ENCODE results near the gene CHKB.
"Not testable (repeated sequence)": the region's sequence is repeated elsewhere in the genome, so short reads cannot be mapped to it uniquely, and the experiment has no call there.

The CHKB gene

GRCh38 chr22:50610041-50610451, 27.4 kb upstream of the CHKB start:
- Histone ChIP-seq H3K4me3 (ENCODE audit: low read depth, low read length) (no peak overlapping the region), H3K27me3 (ENCODE audit: insufficient read depth, low read depth, severe bottlenecking) (no peaks in the 10 kb centered on the region), H3K36me3 (peaks cover 42% of the 10 kb centered on the region), H3K9me3 (ENCODE audit: severe bottlenecking) (no peaks in the 10 kb centered on the region), H3K27ac (no peak overlapping the region)
- TF ChIP-seq CTCF (IDR thresholded peaks at IDR 0.05; ENCODE audit: low read depth, low read length), result no peak
- no peak for DNase-seq

- Histone ChIP-seq H3K27me3 (ENCODE audit: insufficient read depth, low read depth, severe bottlenecking) (no peaks in the 10 kb centered on the region), H3K9me3 (ENCODE audit: severe bottlenecking) (no peaks in the 10 kb centered on the region), H3K4me3 (ENCODE audit: low read depth, low read length) (no peak overlapping the region), H3K27ac (no peak overlapping the region), H3K36me3 (peaks cover 46% of the 10 kb centered on the region)
- TF ChIP-seq CTCF (IDR thresholded peaks at IDR 0.05; ENCODE audit: low read depth, low read length), result no peak
- no peak for DNase-seq
These were observed 26.9 kb upstream of the CHKB start for GRCh38 chr22:50609599-50609998.

- Histone ChIP-seq H3K27me3 (ENCODE audit: insufficient read depth, low read depth, severe bottlenecking) (no peaks in the 10 kb centered on the region), H3K27ac (no peak overlapping the region), H3K4me3 (ENCODE audit: low read depth, low read length) (no peak overlapping the region), H3K36me3 (peaks cover 49% of the 10 kb centered on the region), H3K9me3 (ENCODE audit: severe bottlenecking) (no peaks in the 10 kb centered on the region)
- no peak for DNase-seq
- no peak for TF ChIP-seq CTCF (IDR thresholded peaks at IDR 0.05; ENCODE audit: low read depth, low read length)
These were observed 26.3 kb upstream of the CHKB start for GRCh38 chr22:50608996-50609395.

- H3K27me3 ChIP-seq (ENCODE audit: insufficient read depth, low read depth, severe bottlenecking); H3K27ac ChIP-seq; H3K9me3 ChIP-seq (ENCODE audit: severe bottlenecking); DNase-seq; H3K4me3 ChIP-seq (ENCODE audit: low read depth, low read length): not testable (repeated sequence)
- peaks cover 56% of the 10 kb centered on the region for H3K36me3 ChIP-seq
These were observed 25.6 kb upstream of the CHKB start for GRCh38 chr22:50608058-50608840.

GRCh38 chr22:50607659-50608020, 25.0 kb upstream of the CHKB start:
- no peaks in the 10 kb centered on the region for H3K9me3 ChIP-seq (ENCODE audit: severe bottlenecking)
- H3K4me3 ChIP-seq (ENCODE audit: low read depth, low read length), result no peak overlapping the region
- H3K36me3 ChIP-seq, result peaks cover 62% of the 10 kb centered on the region
- no peaks in the 10 kb centered on the region for H3K27me3 ChIP-seq (ENCODE audit: insufficient read depth, low read depth, severe bottlenecking)
- TF ChIP-seq CTCF (IDR thresholded peaks at IDR 0.05; ENCODE audit: low read depth, low read length), result no peak
- no peak for DNase-seq
- no peak overlapping the region for H3K27ac ChIP-seq

GRCh38 chr22:50606946-50607658, 24.5 kb upstream of the CHKB start:
- TF ChIP-seq CTCF (IDR thresholded peaks at IDR 0.05; ENCODE audit: low read depth, low read length), result no peak
- Histone ChIP-seq H3K4me3 (ENCODE audit: low read depth, low read length) (no peak overlapping the region), H3K9me3 (ENCODE audit: severe bottlenecking) (no peaks in the 10 kb centered on the region), H3K36me3 (peaks cover 64% of the 10 kb centered on the region), H3K27ac (no peak overlapping the region), H3K27me3 (ENCODE audit: insufficient read depth, low read depth, severe bottlenecking) (no peaks in the 10 kb centered on the region)
- DNase-seq, result no peak

Data from WERI-Rb-1 (cell line).